ENCODE measurements around the gene DEFB108B. TPM values are rescaled to one million over a fixed set of nuclear protein-coding genes. Genes with fewer than 3 reads are reported as not detected.
A peak's percentile ranks its signal among the peaks of the same experiment; 100 is the strongest.
"Not testable (repeated sequence)": the region's sequence is repeated elsewhere in the genome, so short reads cannot be mapped to it uniquely, and the experiment has no call there.

The DEFB108B gene
- total and polyA plus RNA-seq, 2 donors (not counting 1 experiment from before 2014, with no cell fraction given) = not detected

DNA sequence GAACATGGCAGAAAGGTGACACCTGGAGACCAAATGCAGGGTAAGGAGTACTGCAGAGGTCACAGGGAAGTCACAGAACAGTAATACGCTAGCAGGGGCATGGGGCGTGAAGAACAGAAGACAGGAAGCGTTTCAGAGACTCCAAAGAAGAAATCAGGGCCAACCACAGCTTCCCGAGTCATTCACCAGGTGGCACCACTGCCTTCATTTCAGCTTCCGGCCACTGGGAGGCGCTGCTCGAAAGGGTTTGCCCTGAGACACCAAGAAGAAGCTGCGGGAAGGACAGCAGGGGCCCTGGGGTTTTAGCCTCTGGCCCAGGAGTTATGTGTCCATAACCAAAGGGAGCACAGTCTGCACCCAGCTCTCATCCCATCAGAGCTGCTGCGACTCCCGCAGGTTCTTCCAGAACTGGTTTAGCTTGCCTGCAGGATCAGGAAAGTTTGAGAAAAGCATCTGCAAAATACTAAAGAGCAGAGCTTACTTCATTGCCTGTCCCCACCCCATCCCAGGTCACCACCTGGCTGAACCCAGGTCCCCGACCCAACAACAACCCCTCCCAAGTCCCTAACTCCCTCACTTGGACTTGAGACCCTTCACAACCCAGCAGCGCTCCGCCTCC lies 32.6 kb upstream of the DEFB108B start:
- H3K9me3 Mint-ChIP-seq (ENCODE audit: insufficient read depth); H3K9ac ChIP-seq (ENCODE audit: low read length); H3K9me3 ChIP-seq (ENCODE audit: control extremely low read depth in 1 of 3, control insufficient read depth in 2 of 3, insufficient read depth in 1 of 3, low read length in 2 of 3); H3K4me2 ChIP-seq (replicated peaks; ENCODE audit: low read depth, low read length, poor library complexity, severe bottlenecking); H3K4me1 Mint-ChIP-seq; intact Hi-C loops (cut with micrococcal nuclease); H2AFZ ChIP-seq (ENCODE audit: insufficient read depth, low read depth, low read length, poor library complexity, severe bottlenecking); H3K36me3 ChIP-seq (replicated peaks in 1 of 2; ENCODE audit: control extremely low read depth in 1 of 2, control insufficient read depth in 1 of 2, extremely low read depth in 1 of 2, insufficient read depth in 2 of 2, low read length in 1 of 2); H3K27ac ChIP-seq (ENCODE audit: low read length in 2 of 2); H3K4me3 Mint-ChIP-seq; H3K27me3 Mint-ChIP-seq; POLR2A ChIA-PET; H3K4me1 ChIP-seq (ENCODE audit: control insufficient read depth in 2 of 2, insufficient read depth in 2 of 2, low read length in 2 of 2); H3K79me2 ChIP-seq (ENCODE audit: control insufficient read depth, insufficient read depth, low read length); H4K20me1 ChIP-seq (ENCODE audit: control insufficient read depth, insufficient read depth, low read length, poor library complexity, severe bottlenecking); H3K4me3 ChIP-seq (ENCODE audit: control extremely low read depth in 1 of 5, extremely low read depth in 1 of 5, insufficient read depth in 1 of 5, low read depth in 2 of 5, low read length in 4 of 5); H3K27me3 ChIP-seq (replicated peaks in 1 of 4; ENCODE audit: control extremely low read depth in 1 of 4, control insufficient read depth in 3 of 4, insufficient read depth in 4 of 4, low read length in 3 of 4); ATAC-seq (ENCODE audit: low read depth): not testable (repeated sequence)
- peak overlapping the region; percentile 56 for H3K27ac Mint-ChIP-seq
- TF ChIP-seq, protein P1, sequence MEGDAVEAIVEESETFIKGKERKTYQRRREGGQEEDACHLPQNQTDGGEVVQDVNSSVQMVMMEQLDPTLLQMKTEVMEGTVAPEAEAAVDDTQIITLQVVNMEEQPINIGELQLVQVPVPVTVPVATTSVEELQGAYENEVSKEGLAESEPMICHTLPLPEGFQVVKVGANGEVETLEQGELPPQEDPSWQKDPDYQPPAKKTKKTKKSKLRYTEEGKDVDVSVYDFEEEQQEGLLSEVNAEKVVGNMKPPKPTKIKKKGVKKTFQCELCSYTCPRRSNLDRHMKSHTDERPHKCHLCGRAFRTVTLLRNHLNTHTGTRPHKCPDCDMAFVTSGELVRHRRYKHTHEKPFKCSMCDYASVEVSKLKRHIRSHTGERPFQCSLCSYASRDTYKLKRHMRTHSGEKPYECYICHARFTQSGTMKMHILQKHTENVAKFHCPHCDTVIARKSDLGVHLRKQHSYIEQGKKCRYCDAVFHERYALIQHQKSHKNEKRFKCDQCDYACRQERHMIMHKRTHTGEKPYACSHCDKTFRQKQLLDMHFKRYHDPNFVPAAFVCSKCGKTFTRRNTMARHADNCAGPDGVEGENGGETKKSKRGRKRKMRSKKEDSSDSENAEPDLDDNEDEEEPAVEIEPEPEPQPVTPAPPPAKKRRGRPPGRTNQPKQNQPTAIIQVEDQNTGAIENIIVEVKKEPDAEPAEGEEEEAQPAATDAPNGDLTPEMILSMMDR (IDR thresholded peaks at IDR 0.05) = peak; percentile 77
- 3% methylated on average over 5 of the region's 13 CpGs for WGBS (ENCODE audit: insufficient coverage)
- CTCF ChIA-PET = interaction anchor here (0.6 to 1.5 kb wide), 4 partner anchors 13 to 649 kb away, joined by 3 to 9 read pairs (median 4); no protein-coding TSS in a partner anchor
- peak; percentile 86 for DNase-seq

DNA sequence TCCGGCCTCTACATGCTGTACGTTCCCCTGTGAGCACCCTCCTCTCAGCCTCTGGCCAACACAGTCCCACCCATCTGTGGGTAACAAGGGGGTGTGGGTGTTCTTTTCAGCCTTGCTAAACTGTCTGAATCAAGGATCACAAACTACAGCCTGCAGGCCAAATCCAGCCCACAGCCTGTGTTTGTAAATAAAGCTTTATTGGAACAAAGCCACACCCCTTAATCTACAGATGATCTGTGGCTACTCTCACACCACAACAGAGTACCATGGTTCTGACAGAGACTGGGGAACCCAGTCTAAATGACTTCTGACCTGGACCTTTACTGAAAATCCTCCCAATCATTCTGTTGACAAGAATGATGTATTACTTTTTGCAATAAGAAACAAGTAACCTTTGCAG lies 32.0 kb upstream of the DEFB108B start:
- H3K27ac Mint-ChIP-seq; H3K27me3 ChIP-seq (replicated peaks in 1 of 4; ENCODE audit: control extremely low read depth in 1 of 4, control insufficient read depth in 3 of 4, insufficient read depth in 4 of 4, low read length in 3 of 4); H2AFZ ChIP-seq (ENCODE audit: insufficient read depth, low read depth, low read length, poor library complexity, severe bottlenecking); H3K27ac ChIP-seq (ENCODE audit: low read length in 2 of 2); H3K4me1 Mint-ChIP-seq; H3K9me3 ChIP-seq (ENCODE audit: control extremely low read depth in 1 of 3, control insufficient read depth in 2 of 3, insufficient read depth in 1 of 3, low read length in 2 of 3); H3K79me2 ChIP-seq (ENCODE audit: control insufficient read depth, insufficient read depth, low read length); H3K4me3 Mint-ChIP-seq; H3K27me3 Mint-ChIP-seq; H3K4me3 ChIP-seq (ENCODE audit: control extremely low read depth in 1 of 5, extremely low read depth in 1 of 5, insufficient read depth in 1 of 5, low read depth in 2 of 5, low read length in 4 of 5); H4K20me1 ChIP-seq (ENCODE audit: control insufficient read depth, insufficient read depth, low read length, poor library complexity, severe bottlenecking); H3K4me2 ChIP-seq (replicated peaks; ENCODE audit: low read depth, low read length, poor library complexity, severe bottlenecking); POLR2A ChIA-PET; ATAC-seq (ENCODE audit: low read depth); H3K9ac ChIP-seq (ENCODE audit: low read length); H3K9me3 Mint-ChIP-seq (ENCODE audit: insufficient read depth); H3K4me1 ChIP-seq (ENCODE audit: control insufficient read depth in 2 of 2, insufficient read depth in 2 of 2, low read length in 2 of 2); intact Hi-C loops (cut with micrococcal nuclease); DNase-seq; H3K36me3 ChIP-seq (replicated peaks in 1 of 2; ENCODE audit: control extremely low read depth in 1 of 2, control insufficient read depth in 1 of 2, extremely low read depth in 1 of 2, insufficient read depth in 2 of 2, low read length in 1 of 2): not testable (repeated sequence)
- CTCF ChIA-PET = interaction anchor here (1.1 to 1.5 kb wide), 2 partner anchors 12 to 15 kb away, joined by 3 to 9 read pairs; no protein-coding TSS in a partner anchor
- WGBS (ENCODE audit: insufficient coverage) = no CpG with 5 or more reads among the region's 2 CpGs

DNA sequence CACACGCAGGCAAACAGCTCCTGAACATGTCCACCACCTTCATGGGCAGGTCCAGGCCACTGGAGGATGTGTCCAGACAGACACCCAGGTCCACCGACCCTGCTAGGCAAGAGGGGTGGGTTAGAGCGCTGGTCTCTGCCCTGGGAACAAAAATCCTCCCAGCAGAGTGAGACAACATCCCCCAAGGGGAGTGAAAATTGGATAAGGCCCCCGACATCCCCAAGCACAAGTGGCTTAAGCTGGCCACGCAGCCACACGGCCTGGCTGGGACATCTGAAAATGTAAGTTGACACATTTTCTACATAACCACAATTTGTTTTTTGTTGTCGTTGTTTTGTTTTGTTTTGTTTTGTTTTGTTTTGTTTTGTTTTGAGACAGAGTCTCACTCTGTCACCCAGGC lies 30.1 kb upstream of the DEFB108B start:
- intact Hi-C loops (cut with micrococcal nuclease); DNase-seq: not testable (repeated sequence)
- 100% methylated on average over 1 of the region's 7 CpGs for WGBS (ENCODE audit: insufficient coverage)

More for the DNA sequence above, 30.1 kb upstream of the DEFB108B start:
- H3K9me3 Mint-ChIP-seq (ENCODE audit: insufficient read depth); H3K27me3 Mint-ChIP-seq; H3K4me1 Mint-ChIP-seq; H3K9me3 ChIP-seq (ENCODE audit: control extremely low read depth in 1 of 3, control insufficient read depth in 2 of 3, insufficient read depth in 1 of 3, low read length in 2 of 3); H3K27me3 ChIP-seq (replicated peaks in 1 of 4; ENCODE audit: control extremely low read depth in 1 of 4, control insufficient read depth in 3 of 4, insufficient read depth in 4 of 4, low read length in 3 of 4); H3K4me3 ChIP-seq (ENCODE audit: control extremely low read depth in 1 of 5, extremely low read depth in 1 of 5, insufficient read depth in 1 of 5, low read depth in 2 of 5, low read length in 4 of 5); H2AFZ ChIP-seq (ENCODE audit: insufficient read depth, low read depth, low read length, poor library complexity, severe bottlenecking); H3K79me2 ChIP-seq (ENCODE audit: control insufficient read depth, insufficient read depth, low read length); H3K4me1 ChIP-seq (ENCODE audit: control insufficient read depth in 2 of 2, insufficient read depth in 2 of 2, low read length in 2 of 2); H4K20me1 ChIP-seq (ENCODE audit: control insufficient read depth, insufficient read depth, low read length, poor library complexity, severe bottlenecking); H3K36me3 ChIP-seq (replicated peaks in 1 of 2; ENCODE audit: control extremely low read depth in 1 of 2, control insufficient read depth in 1 of 2, extremely low read depth in 1 of 2, insufficient read depth in 2 of 2, low read length in 1 of 2); H3K4me2 ChIP-seq (replicated peaks; ENCODE audit: low read depth, low read length, poor library complexity, severe bottlenecking); POLR2A ChIA-PET; ATAC-seq (ENCODE audit: low read depth); H3K27ac Mint-ChIP-seq; H3K27ac ChIP-seq (ENCODE audit: low read length in 2 of 2); H3K4me3 Mint-ChIP-seq; H3K9ac ChIP-seq (ENCODE audit: low read length); CTCF ChIA-PET: not testable (repeated sequence)
